ENCODE data around the gene HDAC2. TPM values are rescaled to one million over a fixed set of nuclear protein-coding genes. Genes with fewer than 3 reads are reported as not detected.
A peak's percentile ranks its signal among the peaks of the same experiment; 100 is the strongest.
"Not testable (repeated sequence)": the region's sequence is repeated elsewhere in the genome, so short reads cannot be mapped to it uniquely, and the experiment has no call there.

The HDAC2 gene
- total RNA-seq, 1 experiment from 2014 or later = 66.0 TPM

DNA sequence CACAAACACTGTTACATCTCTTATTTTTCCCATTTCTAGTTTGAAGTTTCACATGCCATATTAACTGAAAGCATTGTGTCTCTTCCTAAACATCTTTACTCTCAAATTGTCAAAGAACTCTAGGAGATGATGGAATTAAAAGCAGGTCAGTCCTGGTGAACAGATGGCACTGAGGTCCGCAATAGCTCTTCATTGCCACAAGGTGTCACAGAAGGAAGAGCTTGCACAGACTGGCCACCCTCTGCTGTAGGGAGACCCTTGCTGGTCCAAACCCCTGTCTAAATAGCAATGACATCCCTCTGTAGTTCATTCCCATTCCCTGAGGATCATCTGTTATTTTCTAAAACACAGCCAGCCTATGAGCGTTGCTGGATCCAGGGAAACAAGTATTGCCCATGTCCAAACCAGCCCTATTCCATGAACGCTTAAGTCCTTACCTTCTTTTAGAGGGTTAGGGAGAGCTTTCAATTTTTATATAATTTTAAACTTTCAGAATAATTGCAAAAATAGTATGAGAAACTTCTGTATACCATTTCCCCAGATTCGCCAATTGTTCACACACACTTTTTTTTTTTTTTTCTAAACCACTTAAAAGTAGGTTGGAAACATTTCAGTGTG, 10.1 kb upstream of the HDAC2 start:
- DNase-seq (ENCODE audit: low read depth, low spot score) = peak; percentile 51
- in situ Hi-C loops (cut with HindIII; ENCODE audit: low pct_unique_long_range_greater_than_20kb, low sequenced_read_pairs) = no loop called here

GRCh38 chr6:113979937-113980336, 9.0 kb upstream of the HDAC2 start:
- no peak for DNase-seq (ENCODE audit: low read depth, low spot score)
- in situ Hi-C loops (cut with HindIII; ENCODE audit: low pct_unique_long_range_greater_than_20kb, low sequenced_read_pairs) = no loop called here

GRCh38 chr6:113978084-113978675, 7.2 kb upstream of the HDAC2 start:
- DNase-seq (ENCODE audit: low read depth, low spot score) = no peak
- in situ Hi-C loops (cut with HindIII; ENCODE audit: low pct_unique_long_range_greater_than_20kb, low sequenced_read_pairs) = no loop called here

DNA sequence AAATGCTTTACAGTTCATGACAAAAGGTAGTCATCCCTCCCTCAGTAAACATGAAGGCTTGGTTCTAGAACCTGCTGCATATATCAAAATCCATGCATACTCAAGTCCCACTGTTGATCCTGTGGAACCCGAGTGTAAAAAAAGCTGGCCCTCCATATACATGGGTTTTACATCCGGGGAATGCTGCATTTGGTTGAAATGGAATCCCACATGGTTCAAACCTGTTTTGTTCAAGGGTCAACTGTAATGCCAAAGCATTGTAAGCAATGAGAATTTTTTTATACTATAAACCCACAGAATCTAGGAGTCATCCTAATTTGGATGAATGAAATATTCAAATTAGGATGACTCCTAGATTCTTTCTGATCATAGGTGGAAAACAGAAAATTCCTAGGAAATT, 5.9 kb upstream of the HDAC2 start:
- no peak for DNase-seq (ENCODE audit: low read depth, low spot score)
- in situ Hi-C loops (cut with HindIII; ENCODE audit: low pct_unique_long_range_greater_than_20kb, low sequenced_read_pairs) = no loop called here

DNA sequence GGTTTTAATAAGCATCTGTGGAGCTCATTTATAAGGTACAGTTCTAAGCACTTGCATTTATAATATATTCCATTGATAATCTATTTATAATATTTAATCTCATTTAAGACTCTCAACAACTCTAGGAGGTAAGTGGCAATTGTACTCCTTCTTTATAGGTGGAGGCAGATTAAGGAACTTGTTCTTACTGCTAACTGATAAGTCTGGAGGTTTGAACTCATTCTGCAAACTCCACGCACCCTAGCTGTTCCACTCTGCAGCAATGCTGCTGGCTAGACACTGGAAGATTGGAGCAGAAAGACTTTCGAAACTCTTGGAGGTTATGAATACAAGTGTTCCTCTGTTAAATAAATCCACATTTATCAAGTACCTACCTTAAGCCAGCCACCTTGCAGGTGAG, 793 bp upstream of the HDAC2 start:
- DNase-seq (ENCODE audit: low read depth, low spot score) = peak; percentile 14
- in situ Hi-C loops (cut with HindIII; ENCODE audit: low pct_unique_long_range_greater_than_20kb, low sequenced_read_pairs) = no loop called here

DNA sequence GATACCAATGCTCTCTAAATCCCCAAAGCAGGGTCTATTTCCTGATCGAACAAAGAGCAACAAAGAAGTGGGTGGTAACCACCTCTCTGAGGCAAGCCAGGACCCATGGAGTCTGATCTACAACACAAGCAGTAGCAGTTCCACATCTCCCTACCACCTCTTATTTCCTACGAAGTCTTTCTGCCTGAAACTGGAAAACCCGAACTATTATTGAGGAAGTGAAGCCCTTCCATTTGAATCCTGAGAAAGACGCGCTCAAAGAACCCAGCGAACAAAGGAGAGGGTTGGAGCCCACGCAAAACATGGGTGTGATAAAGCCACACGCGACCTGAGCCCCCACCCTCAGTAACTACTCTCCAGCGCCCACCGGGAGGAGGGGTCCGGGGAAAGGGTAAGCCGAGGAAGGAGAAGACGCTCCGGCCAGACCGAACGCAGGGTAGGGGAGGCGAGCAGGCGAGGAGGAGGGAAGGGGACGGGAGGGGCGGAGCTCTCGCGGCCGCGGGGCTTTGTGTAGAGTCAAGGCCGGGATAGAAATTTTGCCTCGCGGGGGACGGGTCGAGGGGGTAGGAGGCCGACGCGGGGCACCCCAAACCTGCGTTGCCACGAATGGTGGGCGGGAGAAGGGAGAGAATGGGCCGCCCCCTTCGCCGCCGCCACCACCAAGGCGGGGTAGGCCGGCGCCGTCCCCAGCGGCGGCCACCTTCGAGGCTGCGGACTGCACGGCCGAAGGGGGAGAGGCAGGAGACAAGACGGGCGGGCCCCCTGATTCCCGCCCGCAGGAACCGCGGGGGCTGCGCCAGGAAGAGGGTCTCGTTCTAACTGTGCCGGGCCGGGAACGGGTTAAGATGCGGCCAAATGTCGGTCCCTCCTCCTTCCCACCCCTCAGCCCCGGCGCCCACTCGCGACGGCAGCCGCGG, 802 bp downstream of the HDAC2 start:
- peak; percentile 25 for DNase-seq (ENCODE audit: low read depth, low spot score)
- in situ Hi-C loops (cut with HindIII; ENCODE audit: low pct_unique_long_range_greater_than_20kb, low sequenced_read_pairs) = no loop called here

DNA sequence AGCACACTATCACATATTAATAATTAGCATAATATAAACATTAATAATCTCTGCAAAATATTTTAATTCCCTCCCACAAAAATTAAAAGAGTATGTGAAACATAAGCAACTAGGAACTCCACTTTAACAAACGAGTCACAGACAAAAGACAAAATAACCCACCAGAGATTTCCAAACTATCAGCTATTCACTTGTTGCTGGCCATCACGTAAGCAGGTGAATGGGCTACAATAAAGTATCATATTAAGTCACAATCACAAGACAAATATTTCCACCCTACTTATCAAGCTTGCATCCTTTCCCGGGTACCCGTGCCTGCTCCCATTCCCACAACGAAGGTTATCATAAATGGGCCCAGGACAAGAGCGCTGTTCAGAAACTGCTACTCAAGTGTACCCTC, 2.5 kb downstream of the HDAC2 start:
- in situ Hi-C loops (cut with HindIII; ENCODE audit: low pct_unique_long_range_greater_than_20kb, low sequenced_read_pairs) = no loop called here

GRCh38 chr6:113967777-113968176, 3.2 kb downstream of the HDAC2 start:
- no peak for DNase-seq (ENCODE audit: low read depth, low spot score)
- in situ Hi-C loops (cut with HindIII; ENCODE audit: low pct_unique_long_range_greater_than_20kb, low sequenced_read_pairs) = no loop called here

More for the DNA sequence above, 2.5 kb downstream of the HDAC2 start:
- no peak for DNase-seq (ENCODE audit: low read depth, low spot score)

- in situ Hi-C loops (cut with HindIII; ENCODE audit: low pct_unique_long_range_greater_than_20kb, low sequenced_read_pairs) = no loop called here
- DNase-seq (ENCODE audit: low read depth, low spot score) = no peak
Measured at GRCh38 chr6:113960795-113961194, 10.2 kb downstream of the HDAC2 start.

- in situ Hi-C loops (cut with HindIII; ENCODE audit: low pct_unique_long_range_greater_than_20kb, low sequenced_read_pairs) = no loop called here
- no peak for DNase-seq (ENCODE audit: low read depth, low spot score)
Measured at GRCh38 chr6:113959235-113959634, 11.7 kb downstream of the HDAC2 start.

- no peak for DNase-seq (ENCODE audit: low read depth, low spot score)
- in situ Hi-C loops (cut with HindIII; ENCODE audit: low pct_unique_long_range_greater_than_20kb, low sequenced_read_pairs) = no loop called here
Measured at GRCh38 chr6:113954653-113955052, 16.3 kb downstream of the HDAC2 start.

DNA sequence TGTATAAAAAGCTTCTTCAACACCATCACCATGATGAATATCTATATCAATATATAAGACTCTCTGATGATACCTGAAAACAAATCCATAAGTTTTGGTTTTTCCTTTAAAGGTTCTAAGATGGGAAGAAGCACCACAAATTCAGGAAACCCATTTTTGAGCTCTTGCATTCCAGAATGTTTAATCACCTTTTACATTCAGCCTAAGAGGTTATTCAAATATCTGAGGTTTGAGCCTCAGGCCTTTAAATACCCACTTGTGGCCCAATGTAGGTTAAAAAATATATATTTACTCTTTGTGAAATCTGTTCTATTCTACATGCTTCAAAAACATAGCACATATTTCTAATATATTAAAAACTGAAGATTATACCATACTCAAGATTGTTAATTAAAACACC, 17.6 kb downstream of the HDAC2 start:
- no peak for DNase-seq (ENCODE audit: low read depth, low spot score)
- in situ Hi-C loops (cut with HindIII; ENCODE audit: low pct_unique_long_range_greater_than_20kb, low sequenced_read_pairs) = no loop called here

- in situ Hi-C loops (cut with HindIII; ENCODE audit: low pct_unique_long_range_greater_than_20kb, low sequenced_read_pairs) = no loop called here
- DNase-seq (ENCODE audit: low read depth, low spot score) = no peak
Measured at GRCh38 chr6:113949499-113949898, 21.4 kb downstream of the HDAC2 start.

GRCh38 chr6:113944701-113945100, 26.2 kb downstream of the HDAC2 start:
- DNase-seq (ENCODE audit: low read depth, low spot score) = no peak
- in situ Hi-C loops (cut with HindIII; ENCODE audit: low pct_unique_long_range_greater_than_20kb, low sequenced_read_pairs) = no loop called here

GRCh38 chr6:113939825-113940224, 31.1 kb downstream of the HDAC2 start:
- no peak for DNase-seq (ENCODE audit: low read depth, low spot score)
- in situ Hi-C loops (cut with HindIII; ENCODE audit: low pct_unique_long_range_greater_than_20kb, low sequenced_read_pairs) = no loop called here

DNA sequence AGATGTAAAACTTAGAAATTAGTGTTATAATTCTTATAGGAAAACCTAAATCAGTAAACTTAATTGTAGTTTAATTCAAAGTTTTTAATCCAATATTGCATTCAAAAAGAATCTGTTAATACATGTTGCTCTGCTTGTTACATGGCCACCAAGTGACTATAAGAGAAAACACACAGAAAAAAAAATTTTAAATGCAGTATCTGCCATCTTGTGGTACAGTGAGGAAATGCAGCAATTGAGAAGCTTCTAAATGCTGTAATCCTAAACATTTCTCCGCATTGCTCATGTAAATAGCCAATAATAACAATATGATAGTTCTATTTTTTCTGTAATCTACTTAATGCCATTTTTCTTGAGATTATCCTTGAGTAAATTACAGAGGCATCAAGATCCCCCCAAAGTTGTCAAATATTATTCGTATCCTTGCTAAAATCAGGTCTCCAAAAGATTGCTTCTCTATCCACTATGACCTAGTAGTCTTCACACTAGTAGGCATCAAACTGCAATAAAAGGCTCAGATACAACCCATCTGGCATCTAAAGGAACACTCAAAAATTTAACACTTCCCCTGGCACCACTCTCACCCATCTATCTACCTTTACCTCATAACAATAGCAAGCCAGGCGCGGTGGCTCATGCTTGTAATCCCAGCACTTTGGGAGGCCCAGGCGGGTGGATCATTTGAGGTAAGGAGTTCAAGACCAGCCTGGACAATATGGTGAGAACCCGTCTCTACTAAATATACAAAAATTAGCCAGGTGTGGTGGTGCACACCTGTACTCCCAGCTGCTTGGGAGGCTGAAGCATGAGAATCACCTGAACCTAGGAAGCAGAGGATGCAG, 34.6 kb downstream of the HDAC2 start:
- peak; percentile 74 for DNase-seq (ENCODE audit: low read depth, low spot score)
- in situ Hi-C loops (cut with HindIII; ENCODE audit: low pct_unique_long_range_greater_than_20kb, low sequenced_read_pairs) = no loop called here

GRCh38 chr6:113934101-113934500, 36.8 kb downstream of the HDAC2 start:
- DNase-seq (ENCODE audit: low read depth, low spot score) = no peak
- in situ Hi-C loops (cut with HindIII; ENCODE audit: low pct_unique_long_range_greater_than_20kb, low sequenced_read_pairs) = no loop called here

DNA sequence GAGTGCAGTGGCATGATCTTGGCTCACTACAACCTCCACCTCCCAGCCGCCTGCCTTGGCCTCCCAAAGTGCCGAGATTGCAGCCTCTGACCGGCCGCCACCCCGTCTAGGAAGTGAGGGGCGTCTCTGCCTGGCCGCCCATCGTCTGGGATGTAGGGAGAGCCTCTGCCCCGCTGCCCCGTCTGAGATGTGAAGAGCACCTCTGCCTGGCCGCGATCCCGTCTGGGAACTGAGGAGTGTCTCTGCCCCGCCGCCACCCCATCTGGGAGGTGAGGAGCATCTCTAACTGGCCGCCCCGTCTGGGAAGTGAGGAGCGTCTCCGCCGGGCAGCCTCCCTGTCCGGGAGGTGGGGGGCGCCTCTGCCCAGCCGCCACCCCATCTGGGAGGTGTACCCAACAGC, 39.0 kb downstream of the HDAC2 start:
- in situ Hi-C loops (cut with HindIII; ENCODE audit: low pct_unique_long_range_greater_than_20kb, low sequenced_read_pairs); DNase-seq (ENCODE audit: low read depth, low spot score): not testable (repeated sequence)
